GM21526 (cell line): Measurements from ENCODE around the gene FRG2B.
A peak's percentile ranks its signal among the peaks of the same experiment; 100 is the strongest.
"Not testable (repeated sequence)": the region's sequence is repeated elsewhere in the genome, so short reads cannot be mapped to it uniquely, and the experiment has no call there.

ENCODE experiments used
- ATAC-seq: cut with Tn5 transposase; IDR thresholded peaks from one replicate; pipeline ENCODE4 v1.9.1; 2021; ENCODE audit warnings: moderate library complexity; ENCODE audit not compliant: unreplicated experiment, low FRiP score

FRG2B gene

GRCh38 chr10:133626695-133627094, at the start of gene FRG2B:
Gene FRG2B, minus strand, starts transcription at chr10:133626795. Its CDS starts 53 bp downstream, at chr10:133626742.
- not testable (repeated sequence) for ATAC-seq

- not testable (repeated sequence) for ATAC-seq
Measured at GRCh38 chr10:133667446-133667845, 40.9 kb upstream of the FRG2B start.

GRCh38 chr10:133663544-133664160, 37.1 kb upstream of the FRG2B start:
- ATAC-seq: not testable (repeated sequence)

GRCh38 chr10:133661122-133661521, 34.5 kb upstream of the FRG2B start:
- ATAC-seq: not testable (repeated sequence)

DNA sequence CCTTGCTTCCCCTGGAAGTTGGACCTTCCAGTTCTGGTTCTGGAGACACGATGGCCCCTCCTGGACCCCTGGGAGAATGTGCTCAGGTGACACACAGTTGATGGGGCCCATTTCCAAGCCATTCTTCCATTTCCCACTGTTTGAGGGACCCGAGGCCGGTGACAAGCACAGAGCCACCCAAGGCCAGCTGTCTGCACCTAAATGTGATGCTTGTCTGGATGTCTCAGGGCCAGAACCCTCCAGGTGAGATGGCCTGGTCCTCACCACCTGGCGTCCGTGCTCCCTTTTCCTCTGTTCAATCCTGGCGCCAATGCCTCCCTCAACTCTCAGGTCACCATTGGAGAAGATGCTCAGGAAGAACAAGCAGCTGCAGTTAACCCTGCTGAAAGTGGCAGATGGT, 33.9 kb upstream of the FRG2B start:
- ATAC-seq: not testable (repeated sequence)

DNA sequence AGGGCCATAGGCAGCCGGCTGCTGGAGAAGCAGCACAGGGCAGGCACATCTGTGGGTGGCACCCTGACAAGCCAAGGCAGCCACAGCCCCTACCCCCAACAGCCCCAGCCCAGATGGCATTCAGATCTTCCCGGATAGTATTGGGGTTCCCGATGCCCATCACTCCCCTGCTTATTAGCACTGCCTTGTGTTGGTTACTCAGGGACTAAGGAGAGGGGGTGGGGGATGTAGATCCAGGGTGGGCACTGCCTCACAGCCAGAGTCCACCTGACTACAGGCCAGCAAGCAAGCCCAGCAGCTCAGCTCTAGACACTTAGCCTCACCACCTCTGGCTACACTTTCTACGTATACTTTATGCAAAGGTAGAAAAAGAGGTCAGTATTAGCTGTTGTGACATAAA, 30.7 kb upstream of the FRG2B start:
- not testable (repeated sequence) for ATAC-seq

GRCh38 chr10:133648872-133649455, 22.4 kb upstream of the FRG2B start:
- not testable (repeated sequence) for ATAC-seq

DNA sequence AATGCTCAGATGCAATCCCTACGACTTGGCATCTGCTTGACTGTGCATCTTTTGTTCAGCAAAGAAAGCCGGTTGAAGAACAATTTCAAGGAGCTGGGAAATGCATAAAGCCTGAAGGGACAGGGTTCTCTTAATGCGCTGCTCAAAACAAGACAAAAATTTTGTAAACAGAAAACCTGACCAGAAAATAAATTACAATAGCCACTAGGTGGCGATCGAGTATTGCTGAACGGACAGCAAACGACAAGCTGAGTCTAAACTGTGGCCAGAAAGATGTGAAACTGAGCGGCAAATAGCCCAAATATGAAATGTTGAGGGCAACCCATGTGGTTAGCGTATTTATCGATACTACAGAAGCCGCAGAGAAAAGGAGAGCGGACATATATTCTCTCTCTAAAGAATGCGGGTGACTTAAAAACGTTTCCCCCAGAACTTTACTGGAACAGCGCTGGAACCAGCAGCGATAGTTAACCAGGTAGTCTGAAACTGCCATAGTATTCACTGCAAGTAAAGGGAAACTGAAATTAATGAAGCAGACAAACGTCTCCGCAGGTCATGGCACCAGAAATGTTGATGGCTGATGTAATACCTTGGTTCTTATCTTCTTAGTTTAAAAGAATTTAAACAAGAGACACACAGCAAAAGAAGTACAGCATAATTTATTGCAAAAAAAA, 20.6 kb upstream of the FRG2B start:
- peak; percentile 83 for ATAC-seq

- ATAC-seq: not testable (repeated sequence)
Measured at GRCh38 chr10:133637846-133638235, 11.2 kb upstream of the FRG2B start.

DNA sequence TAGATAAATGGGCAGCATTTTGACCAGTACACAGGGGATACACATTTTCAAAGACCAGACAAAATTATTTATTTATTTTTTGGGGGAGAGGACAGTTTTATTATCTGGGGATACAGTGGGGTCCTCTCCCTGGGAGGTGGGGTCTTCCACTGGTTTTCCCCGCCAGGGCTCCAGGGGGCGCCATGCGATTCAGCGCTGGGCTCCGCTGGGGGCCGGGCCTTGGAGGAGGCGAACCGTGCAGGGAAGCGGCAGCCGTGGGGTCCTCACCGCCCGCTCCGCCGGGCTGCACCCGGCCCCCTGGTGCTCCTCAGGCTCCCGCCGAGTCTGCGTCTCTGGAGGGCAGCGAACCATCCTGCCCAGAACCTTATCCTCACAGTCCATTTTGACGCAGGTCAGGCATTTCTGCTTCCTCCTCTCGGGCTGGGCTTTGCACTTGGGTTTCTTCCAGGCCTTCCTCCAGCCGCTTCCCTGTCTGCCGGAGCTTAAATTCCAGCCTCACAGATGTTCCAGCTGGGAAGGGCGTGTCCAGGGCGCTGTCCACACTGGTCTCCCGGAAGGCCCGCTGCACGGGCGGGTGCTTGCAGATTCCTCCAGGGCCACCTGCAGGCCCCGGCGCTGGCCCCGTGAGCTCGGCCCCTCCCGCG, 10.7 kb upstream of the FRG2B start:
- ATAC-seq: not testable (repeated sequence)

GRCh38 chr10:133630723-133631249, 4.2 kb upstream of the FRG2B start:
- ATAC-seq: not testable (repeated sequence)

GRCh38 chr10:133622544-133622943, 4.1 kb downstream of the FRG2B start:
- ATAC-seq: not testable (repeated sequence)

DNA sequence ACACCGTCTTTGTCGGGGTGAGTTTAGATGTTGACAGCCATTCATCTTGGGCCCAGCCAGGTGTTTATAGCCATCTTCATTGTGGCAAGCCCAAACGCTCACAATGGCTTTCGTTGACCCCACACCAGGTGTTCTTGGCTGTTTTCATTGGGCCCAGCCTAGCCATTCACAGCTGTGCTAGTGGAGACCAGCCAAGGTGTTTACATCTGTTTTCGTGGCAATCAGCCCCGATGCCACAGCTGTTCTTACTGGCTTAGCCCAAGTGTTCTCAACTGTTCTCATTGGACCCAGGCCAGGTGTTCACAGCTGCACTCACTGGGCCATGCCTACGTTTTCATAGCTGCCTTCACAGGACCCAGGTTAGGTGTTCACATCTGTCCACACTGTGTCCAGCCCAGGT, 7.7 kb downstream of the FRG2B start:
- no peak for ATAC-seq

DNA sequence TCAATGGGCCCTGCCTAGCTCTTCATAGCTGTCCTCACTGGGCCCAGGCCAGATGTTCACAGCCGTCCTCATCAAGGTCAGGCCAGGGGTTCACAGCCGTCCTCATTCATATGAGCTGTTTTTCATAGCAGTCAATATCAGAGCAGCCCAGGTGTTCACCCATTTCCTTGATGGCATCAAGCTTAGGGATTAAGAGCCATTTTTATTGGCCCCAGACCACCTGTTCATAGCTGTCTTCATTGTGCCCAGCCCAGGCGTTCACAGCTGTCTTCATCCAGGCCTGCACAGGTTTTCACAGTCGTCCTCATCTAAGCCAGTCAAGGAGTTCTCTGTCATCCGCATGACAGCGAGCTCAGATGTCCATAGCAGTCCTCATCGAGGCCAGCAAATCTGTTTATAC, 9.4 kb downstream of the FRG2B start:
- no peak for ATAC-seq

- no peak for ATAC-seq
Measured at GRCh38 chr10:133616371-133617130, 10.0 kb downstream of the FRG2B start.

DNA sequence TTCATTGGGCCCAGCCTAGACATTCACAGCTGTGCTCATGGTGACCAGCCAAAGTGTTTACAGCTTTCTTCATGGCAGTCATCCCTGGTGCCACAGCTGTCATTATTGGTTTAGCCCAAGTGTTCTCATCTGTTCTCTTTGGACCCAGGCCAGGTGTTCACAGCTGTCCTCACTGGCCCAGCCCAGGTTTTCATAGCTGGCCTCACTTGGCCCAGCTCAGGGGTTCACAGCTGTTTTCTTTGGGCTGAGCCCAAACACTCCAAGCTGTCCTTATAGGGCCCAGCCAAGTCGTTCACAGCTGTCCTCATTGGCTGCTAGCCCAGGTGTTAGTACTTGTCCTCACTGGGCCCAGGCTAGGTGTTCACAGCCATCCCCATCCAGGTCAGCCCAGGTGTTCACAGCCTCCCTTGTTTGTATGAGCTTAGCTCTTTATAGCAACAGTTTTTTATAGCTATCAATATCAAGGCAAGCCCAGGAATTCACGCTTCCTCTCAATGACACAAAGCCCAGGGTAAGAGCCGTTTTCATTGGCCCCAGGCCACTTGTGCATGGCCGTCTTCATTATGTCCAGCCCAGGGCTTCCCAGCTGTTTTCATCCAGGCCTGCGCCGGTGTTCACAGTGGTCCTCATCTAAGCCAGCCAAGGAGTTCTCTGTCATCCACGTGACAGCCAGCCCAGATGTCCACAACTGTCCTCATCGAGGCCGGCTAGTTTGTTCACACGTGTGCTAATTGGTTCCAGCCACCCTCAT, 11.6 kb downstream of the FRG2B start:
- no peak for ATAC-seq

DNA sequence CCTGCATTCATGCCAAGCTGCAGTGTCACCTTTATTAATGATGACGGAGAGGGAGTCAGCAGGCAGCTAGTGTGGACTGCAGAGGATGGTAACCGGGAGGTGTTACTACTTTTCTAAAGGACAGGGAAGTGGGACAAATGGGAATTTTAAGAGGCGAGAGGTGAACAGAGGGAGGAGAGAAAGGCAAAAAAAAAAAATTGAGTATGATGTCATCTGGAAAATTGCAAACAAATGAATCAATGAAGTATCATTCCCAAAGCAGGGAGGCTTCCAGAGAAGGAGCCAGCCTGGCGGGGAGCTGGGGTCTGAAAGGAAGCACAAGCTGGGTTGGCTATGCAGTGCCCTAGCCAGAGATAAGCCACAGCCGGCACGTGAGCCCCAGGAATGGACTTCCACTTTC, 12.9 kb downstream of the FRG2B start:
- no peak for ATAC-seq

DNA sequence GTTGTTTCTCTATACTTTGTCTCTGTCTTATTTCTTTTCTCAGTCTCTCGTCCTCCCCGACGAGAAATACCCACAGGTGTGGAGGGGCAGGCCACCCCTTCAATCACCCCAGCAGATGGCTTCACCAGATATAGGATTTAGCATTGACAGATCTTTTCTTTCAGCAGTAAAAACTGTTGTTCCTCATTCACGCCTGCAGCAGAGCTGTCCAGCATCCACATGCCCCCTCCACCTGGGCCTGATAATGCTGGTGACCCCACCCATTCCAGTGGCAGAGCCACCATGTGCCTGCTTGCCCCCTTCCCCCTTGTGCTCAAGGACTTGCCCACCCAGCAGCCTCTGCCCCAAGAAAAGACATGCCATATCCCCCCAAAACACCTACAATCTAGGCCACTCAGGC, 15.5 kb downstream of the FRG2B start:
- ATAC-seq: no peak

- no peak for ATAC-seq
Measured at GRCh38 chr10:133608855-133609254, 17.7 kb downstream of the FRG2B start.

- ATAC-seq: not testable (repeated sequence)
Measured at GRCh38 chr10:133603434-133603833, 23.2 kb downstream of the FRG2B start.
